MM.1S (cell line): ENCODE measurements around the gene HDAC5.
"Not testable (repeated sequence)": the region's sequence is repeated elsewhere in the genome, so short reads cannot be mapped to it uniquely, and the experiment has no call there.

Experiments
- DNase-seq: peaks from one replicate; pipeline ENCODE4 v3.0.0-alpha.2; 2015
- H2AFZ ChIP-seq: fragments of 300-600 bp; sonication (generic); 2 replicates; pipeline ENCODE4 v1.6.0; 2016; ENCODE audit warnings: antibody characterized with exemption, low read length
- H3F3A ChIP-seq: fragments of 300-600 bp; sonication (generic); 2 replicates; pipeline ENCODE4 v1.6.1; 2016; ENCODE audit warnings: mild to moderate bottlenecking, antibody characterized with exemption, low read length, moderate library complexity, mixed read lengths; ENCODE audit not compliant: insufficient read depth
- H3K27ac ChIP-seq: fragments of 300-600 bp; sonication (generic); 2 replicates; pipeline ENCODE4 v1.5.1; 2016; ENCODE audit warnings: mild to moderate bottlenecking, low read length
- H3K27me3 ChIP-seq: fragments of 300-600 bp; sonication (generic); replicated peaks from 2 replicates; pipeline ENCODE4 v1.6.0; 2016; ENCODE audit warnings: low read length; ENCODE audit not compliant: insufficient read depth
- H3K36me3 ChIP-seq: fragments of 300-600 bp; sonication (generic); replicated peaks from 2 replicates; pipeline ENCODE4 v1.6.1; 2016; ENCODE audit warnings: mild to moderate bottlenecking, low read length, mixed read lengths; ENCODE audit not compliant: insufficient read depth
- H3K4me1 ChIP-seq: fragments of 300-600 bp; sonication (generic); 2 replicates; pipeline ENCODE4 v1.6.1; 2016; ENCODE audit warnings: low read length, mixed read lengths
- H3K4me2 ChIP-seq: fragments of 300-600 bp; sonication (generic); 2 replicates; pipeline ENCODE4 v1.6.0; 2016; ENCODE audit warnings: low read depth, low read length
- H3K4me3 ChIP-seq: fragments of 300-600 bp; sonication (generic); 2 replicates; pipeline ENCODE4 v1.5.1; 2016; ENCODE audit warnings: low read length, mixed read lengths
- H3K79me2 ChIP-seq: fragments of 300-600 bp; sonication (generic); 2 replicates; pipeline ENCODE4 v1.6.1; 2016; ENCODE audit warnings: mixed run types, low read length, mixed read lengths
- H3K9ac ChIP-seq: fragments of 300-600 bp; sonication (generic); 2 replicates; pipeline ENCODE4 v1.6.1; 2016; ENCODE audit warnings: low read length, mixed read lengths
- H3K9me2 ChIP-seq: fragments of 300-600 bp; sonication (generic); replicated peaks from 2 replicates; pipeline ENCODE4 v1.6.1; 2016; ENCODE audit warnings: mild to moderate bottlenecking, low read length, mixed read lengths; ENCODE audit not compliant: insufficient read depth
- H3K9me3 ChIP-seq: fragments of 300-600 bp; sonication (generic); replicated peaks from 2 replicates; pipeline ENCODE4 v1.6.1; 2016; ENCODE audit warnings: mild to moderate bottlenecking, low read length, mixed read lengths; ENCODE audit not compliant: insufficient read depth
- H4K20me1 ChIP-seq: fragments of 300-600 bp; sonication (generic); 2 replicates; pipeline ENCODE4 v1.6.1; 2016; ENCODE audit warnings: mild to moderate bottlenecking, low read length, moderate library complexity, mixed read lengths; ENCODE audit not compliant: insufficient read depth
- EZH2 ChIP-seq: fragments of 300-600 bp; sonication (generic); optimal IDR thresholded peaks from 2 replicates; pipeline ENCODE3; 2017; ENCODE audit warnings: low read depth, mild to moderate bottlenecking, antibody characterized with exemption, low read length, mixed read lengths
- EZH2phosphoT487 ChIP-seq: fragments of 300-600 bp; sonication (generic); IDR thresholded peaks from 2 replicates; pipeline ENCODE4 v1.6.1; 2018; ENCODE audit warnings: antibody characterized with exemption, low read length
- TF ChIP-seq, protein P1 (sequence below): fragments of 300-600 bp; sonication (generic); IDR thresholded peaks from 2 replicates; pipeline ENCODE4 v1.5.1; 2016; ENCODE audit warnings: antibody characterized with exemption, low read length, mixed read lengths

Gene HDAC5

DNA sequence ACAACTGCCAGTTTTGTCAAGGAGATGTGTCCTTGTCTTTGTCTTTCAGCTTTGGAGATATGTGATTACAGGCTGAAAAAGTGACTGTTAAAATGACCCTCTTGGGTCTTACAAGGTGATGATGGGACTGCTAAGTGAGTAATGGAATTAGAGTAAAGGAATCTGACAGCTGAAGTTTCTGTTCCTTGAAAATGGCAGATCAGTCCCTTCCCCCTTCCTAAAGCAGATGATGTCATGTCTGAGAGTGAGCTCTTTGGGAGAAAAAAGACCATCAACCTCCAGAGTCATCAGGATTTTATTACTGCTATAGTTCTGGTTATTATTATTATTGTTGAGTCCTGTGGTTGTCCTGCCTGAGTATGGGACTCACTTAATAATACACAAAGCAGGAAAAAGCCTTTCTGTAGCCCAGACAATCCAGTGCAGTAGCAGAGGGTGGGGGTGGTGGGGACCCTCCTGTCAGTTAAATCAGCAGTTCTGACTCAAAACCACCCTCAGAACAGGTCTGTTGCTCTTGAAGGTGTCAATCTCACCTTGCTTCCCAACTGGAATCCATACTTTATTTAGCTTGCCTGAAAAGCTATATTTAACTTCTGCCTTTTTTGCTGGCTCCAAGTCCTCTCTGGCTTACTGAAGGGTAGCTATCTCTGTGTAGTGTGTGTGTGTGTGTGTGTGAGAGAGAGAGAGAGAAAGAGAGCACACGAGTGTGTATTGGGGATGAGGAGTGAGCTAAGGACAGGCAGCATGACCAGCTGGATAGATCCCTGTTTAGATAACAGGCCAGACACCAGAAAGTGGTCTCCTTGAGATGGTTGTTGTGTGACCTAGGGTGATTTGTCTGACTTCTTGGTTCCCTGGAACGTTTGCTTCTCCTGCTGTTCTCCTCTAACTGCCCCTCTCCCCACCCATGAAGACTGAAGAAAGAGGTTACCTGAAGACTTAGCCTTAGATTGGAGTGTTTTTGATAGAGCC is 23.2 kb upstream of the HDAC5 start:
- DNase-seq: no peak
- Histone ChIP-seq H3F3A (0 out of 2 replicates have a peak, but pooled peaks cover 3% of the 10 kb centered on the region), H3K4me2 (no peak overlapping the region), H3K27ac (no peak overlapping the region), H3K9ac (no peak overlapping the region), H3K79me2 (peaks cover 46% of the 10 kb centered on the region), H3K9me3 (no peaks in the 10 kb centered on the region), H3K9me2 (no peaks in the 10 kb centered on the region), H2AFZ (no peak overlapping the region), H3K36me3 (no peaks in the 10 kb centered on the region; the same call in 1 of the 2 replicates), H3K4me1 (peaks cover 6% of the 10 kb centered on the region; the same call in 1 of the 2 replicates), H4K20me1 (no peaks in the 10 kb centered on the region), H3K27me3 (no peaks in the 10 kb centered on the region), H3K4me3 (no peak overlapping the region)
- no peak for TF ChIP-seq EZH2phosphoT487

DNA sequence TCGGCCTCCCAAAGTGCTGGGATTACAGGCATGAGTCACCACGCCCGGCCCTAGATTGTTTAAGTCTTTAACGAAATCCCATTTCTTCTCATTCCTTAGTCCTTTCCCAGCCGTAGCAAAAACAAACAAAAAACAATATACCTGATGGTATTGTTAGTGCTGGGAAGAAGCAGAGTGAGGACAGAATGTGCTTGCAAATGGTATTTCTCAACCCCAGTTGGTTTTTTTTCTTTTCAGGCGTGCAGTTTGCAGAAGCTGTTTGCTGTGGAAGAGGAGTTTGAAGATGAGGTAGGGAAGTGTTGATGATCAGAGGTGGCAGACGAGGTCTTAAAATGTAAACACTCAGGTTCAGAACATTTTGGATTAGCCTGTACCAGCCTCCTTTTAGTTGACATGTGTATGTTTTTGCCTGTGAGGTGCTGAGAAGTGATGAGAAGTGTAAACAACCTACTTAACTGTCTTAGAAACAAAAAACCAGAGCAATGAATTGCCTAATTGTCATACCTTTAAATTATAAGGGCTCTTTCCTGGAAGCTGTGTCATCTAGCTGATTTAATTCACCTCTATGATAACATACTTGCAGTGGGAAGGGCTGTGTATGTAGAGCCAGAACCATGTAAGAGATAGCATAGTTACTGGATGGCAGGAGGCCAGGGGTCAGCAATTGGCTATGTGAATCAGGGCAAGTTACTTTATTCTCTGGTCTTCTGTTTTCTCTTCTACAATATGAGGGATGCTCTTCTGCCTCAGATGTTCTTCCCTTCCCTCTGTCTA is 21.7 kb upstream of the HDAC5 start:
- Histone ChIP-seq H3K27me3 (no peaks in the 10 kb centered on the region), H4K20me1 (no peaks in the 10 kb centered on the region), H3K4me1 (peaks cover 10% of the 10 kb centered on the region; the same call in 1 of the 2 replicates), H3K4me3 (no peak overlapping the region), H3K36me3 (no peaks in the 10 kb centered on the region; the same call in 1 of the 2 replicates), H3K9me3 (no peaks in the 10 kb centered on the region), H3K9ac (no peak overlapping the region), H3K79me2 (peaks cover 35% of the 10 kb centered on the region), H3K27ac (no peak overlapping the region), H2AFZ (no peak overlapping the region), H3F3A (0 out of 2 replicates have a peak, but pooled peaks cover 3% of the 10 kb centered on the region), H3K4me2 (no peak overlapping the region), H3K9me2 (no peaks in the 10 kb centered on the region)
- TF ChIP-seq, protein P1, sequence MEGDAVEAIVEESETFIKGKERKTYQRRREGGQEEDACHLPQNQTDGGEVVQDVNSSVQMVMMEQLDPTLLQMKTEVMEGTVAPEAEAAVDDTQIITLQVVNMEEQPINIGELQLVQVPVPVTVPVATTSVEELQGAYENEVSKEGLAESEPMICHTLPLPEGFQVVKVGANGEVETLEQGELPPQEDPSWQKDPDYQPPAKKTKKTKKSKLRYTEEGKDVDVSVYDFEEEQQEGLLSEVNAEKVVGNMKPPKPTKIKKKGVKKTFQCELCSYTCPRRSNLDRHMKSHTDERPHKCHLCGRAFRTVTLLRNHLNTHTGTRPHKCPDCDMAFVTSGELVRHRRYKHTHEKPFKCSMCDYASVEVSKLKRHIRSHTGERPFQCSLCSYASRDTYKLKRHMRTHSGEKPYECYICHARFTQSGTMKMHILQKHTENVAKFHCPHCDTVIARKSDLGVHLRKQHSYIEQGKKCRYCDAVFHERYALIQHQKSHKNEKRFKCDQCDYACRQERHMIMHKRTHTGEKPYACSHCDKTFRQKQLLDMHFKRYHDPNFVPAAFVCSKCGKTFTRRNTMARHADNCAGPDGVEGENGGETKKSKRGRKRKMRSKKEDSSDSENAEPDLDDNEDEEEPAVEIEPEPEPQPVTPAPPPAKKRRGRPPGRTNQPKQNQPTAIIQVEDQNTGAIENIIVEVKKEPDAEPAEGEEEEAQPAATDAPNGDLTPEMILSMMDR: no peak
- TF ChIP-seq EZH2 (no peak), EZH2phosphoT487 (no peak)
- no peak for DNase-seq

DNA sequence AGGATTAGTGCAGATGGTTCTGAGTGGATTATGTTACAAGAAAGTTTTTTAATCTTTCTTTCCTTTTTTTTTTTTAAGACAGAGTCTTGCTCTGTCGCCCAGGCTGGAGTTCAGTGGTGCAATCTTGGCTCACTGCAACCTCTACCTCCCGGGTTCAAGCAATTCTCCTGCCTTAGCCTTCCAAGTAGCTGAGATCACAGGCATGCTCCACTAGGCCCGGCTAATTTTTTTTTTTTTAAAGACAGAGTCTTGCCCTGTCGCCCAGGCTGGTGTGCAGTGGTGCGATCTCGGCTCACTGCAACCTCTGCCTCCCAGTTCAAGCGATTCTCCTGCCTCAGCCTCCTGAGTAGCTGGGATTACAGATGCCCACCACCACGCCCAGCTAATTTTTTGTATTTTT is 20.5 kb upstream of the HDAC5 start:
- not testable (repeated sequence) for H3K9me2 ChIP-seq, H3K27me3 ChIP-seq, H3K4me1 ChIP-seq, H3K36me3 ChIP-seq, H3K4me2 ChIP-seq, H3K9me3 ChIP-seq, DNase-seq, H3F3A ChIP-seq, H4K20me1 ChIP-seq, H3K4me3 ChIP-seq, H2AFZ ChIP-seq, H3K9ac ChIP-seq, H3K27ac ChIP-seq
- peaks cover 27% of the 10 kb centered on the region for H3K79me2 ChIP-seq

DNA sequence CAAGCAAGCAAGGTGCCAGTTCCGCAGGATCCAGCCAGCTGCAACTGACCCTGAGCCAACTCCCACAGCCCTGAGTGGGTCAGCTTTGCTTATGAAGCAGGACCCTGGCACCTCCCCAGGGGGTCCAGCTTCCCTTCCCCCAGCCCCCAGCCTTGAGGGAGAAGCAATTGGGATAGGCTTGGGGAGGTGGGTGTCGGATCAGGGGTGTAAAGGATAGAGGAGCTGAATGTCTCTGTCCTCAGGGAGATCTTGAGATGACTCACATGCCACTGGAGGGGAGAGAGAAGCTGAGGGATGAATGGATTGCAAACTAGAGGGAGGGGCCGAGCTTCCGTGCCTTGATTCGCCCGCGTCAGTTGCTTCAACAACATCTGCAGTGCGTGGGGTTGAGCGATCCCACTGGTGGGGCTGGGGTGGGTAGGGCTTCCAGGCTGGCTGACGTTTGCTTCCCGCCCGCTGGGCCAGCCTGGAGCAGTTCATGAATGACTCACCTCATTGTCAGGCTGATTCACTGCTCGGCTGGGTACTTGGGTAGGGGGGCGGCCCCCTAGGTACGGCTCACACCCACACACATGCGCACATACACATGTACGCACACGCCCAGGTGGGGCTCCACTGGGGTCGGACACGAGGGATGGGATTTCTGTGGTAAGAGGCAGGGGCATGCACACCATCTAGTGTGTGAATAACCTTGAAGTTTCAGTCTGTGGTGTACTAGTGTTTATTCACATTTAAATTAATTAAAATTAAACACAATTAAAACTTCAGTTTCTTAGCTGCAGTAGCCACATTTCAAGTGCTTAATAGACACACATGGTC is 14.7 kb upstream of the HDAC5 start:
- H4K20me1 ChIP-seq: no peaks in the 10 kb centered on the region
- DNase-seq: no peak
- H2AFZ ChIP-seq: no peak overlapping the region
- H3F3A ChIP-seq: 0 out of 2 replicates have a peak, but pooled peaks cover 3% of the 10 kb centered on the region
- H3K4me2 ChIP-seq: no peak overlapping the region
- no peaks in the 10 kb centered on the region for H3K9me2 ChIP-seq
- no peak overlapping the region for H3K4me3 ChIP-seq
- peaks cover 13% of the 10 kb centered on the region for H3K79me2 ChIP-seq
- H3K9ac ChIP-seq: no peak overlapping the region
- no peaks in the 10 kb centered on the region for H3K9me3 ChIP-seq
- peaks cover 10% of the 10 kb centered on the region; the same call in 1 of the 2 replicates for H3K4me1 ChIP-seq
- TF ChIP-seq, protein P1: no peak
- TF ChIP-seq EZH2 (no peak), EZH2phosphoT487 (no peak)
- no peaks in the 10 kb centered on the region for H3K36me3 ChIP-seq
- H3K27ac ChIP-seq: no peak overlapping the region
- peaks cover 10% of the 10 kb centered on the region; the same call in 1 of the 2 replicates for H3K27me3 ChIP-seq
